Germinal center (tissue), 1 donor: ENCODE results near the gene GRXCR2.
A peak's percentile ranks its signal among the peaks of the same experiment; 100 is the strongest.

Source experiments
- DNase-seq: peaks from one replicate; pipeline ENCODE4 v3.0.0; 2012; ENCODE audit warnings: mixed read lengths, low spot score

Gene GRXCR2

GRCh38 chr5:145835848-145836239, 37.0 kb downstream of the GRXCR2 start:
- no peak for DNase-seq

DNA sequence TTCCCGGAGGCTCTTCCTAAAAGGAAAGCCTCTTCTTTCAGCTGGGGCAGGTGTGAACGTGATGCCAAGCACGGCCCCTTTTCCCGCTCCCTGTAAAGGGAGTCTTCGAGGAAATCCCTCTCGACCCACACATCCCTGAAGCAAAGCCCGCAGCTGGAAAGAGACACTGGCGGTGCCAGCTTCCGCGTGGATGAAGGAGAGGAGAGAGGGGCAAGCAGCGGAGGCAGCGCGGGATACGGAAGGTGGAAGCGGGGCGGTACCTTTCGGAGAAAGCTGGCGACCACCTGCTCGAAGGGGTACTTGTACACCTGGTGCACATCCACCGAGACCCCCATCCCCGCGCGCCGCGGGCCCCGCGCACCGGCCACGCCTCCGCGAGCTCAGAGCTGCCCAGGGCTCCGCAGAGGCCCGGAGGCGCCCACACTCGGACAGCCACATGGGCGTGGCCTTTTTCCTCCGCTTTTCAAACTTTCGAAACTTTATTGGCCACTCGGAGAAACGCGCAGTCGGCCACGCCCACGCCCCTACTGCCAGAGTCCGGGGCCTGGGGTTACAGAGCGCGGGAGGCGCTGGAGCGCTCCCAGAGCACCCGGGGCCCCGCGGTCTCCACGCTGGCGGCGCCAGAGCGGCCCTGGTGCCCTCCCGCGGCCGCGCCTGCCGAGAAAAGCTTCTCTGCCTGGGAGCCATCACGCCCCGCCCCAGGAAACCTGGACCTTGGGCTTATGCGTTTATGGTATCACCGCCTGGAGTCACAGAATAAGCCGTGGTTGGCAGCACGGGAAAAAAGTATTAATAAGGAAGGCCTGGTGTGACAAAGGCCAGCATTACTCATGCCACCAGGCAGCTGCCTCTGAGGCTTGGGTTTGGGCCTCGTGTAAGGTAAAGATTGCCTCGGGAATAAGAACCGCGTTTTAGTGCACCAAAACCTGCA, 37.6 kb downstream of the GRXCR2 start, which contains the start of gene PRELID2:
PRELID2 (minus strand) TSS at position 426 of the 931 bp plus-strand sequence; CDS start at position 335, 91 bp downstream.
- peak; percentile 54 for DNase-seq

DNA sequence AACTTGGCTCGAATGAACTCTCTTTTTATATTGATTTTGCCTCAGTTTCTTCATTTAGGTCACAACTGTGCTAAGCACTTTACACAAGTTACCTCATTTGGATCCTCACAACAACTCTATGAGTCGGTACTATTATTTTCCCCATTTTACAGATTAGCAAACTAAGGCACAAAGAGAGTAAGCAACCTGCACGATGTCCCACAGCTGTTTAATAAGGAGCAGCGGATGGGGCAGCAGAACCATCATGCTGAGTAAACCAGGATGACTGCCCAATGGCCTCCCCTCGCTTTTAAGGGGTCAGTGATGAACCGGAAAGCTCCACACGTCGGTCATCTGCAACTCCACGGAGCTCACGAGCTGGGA, 38.3 kb downstream of the GRXCR2 start:
- DNase-seq, result no peak

DNA sequence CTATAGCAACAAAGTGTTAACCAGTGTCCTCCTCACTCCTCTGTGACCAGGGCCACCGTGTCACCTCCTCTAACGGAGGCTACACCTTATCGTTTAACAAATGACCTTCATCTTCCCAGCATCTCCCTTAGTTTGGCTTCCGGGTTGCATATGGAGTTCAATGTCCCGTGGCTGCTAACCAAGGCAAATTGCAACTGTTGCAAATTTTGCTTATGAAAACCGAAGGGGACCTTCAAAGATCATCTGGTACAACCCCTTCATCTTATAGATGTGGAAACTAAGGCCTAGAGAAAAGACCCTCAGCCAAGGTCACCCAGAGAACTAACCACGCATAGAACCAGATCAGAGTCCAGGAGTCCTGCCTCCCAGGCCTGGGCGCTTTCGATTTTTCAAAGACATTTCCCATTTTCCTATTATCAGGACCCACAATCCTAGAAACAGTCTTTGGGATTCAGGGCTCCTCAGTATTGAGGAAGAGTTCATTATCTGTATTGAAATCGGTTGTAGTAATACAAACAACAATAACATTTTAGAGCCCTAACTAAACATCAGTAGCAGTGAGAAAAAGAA, 39.1 kb downstream of the GRXCR2 start:
- no peak for DNase-seq

DNA sequence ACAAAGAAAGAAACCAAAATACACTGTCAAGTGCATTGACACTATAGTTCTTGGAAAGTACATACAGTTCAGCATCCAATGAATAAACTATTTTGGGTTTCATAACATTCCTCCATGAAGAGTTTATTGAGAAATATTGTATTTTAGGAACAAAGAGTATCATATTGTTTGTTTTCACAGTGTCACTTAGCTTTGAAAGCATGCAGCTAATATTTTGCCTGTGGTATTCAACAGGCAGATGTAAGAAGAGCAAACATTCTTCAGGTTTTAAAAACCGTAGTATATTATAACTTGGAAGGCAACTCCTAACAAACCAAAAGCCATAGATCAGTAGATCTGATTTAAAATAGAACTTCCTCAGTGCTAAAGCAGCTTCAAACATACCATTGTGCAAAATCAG, 42.2 kb downstream of the GRXCR2 start:
- no peak for DNase-seq

DNA sequence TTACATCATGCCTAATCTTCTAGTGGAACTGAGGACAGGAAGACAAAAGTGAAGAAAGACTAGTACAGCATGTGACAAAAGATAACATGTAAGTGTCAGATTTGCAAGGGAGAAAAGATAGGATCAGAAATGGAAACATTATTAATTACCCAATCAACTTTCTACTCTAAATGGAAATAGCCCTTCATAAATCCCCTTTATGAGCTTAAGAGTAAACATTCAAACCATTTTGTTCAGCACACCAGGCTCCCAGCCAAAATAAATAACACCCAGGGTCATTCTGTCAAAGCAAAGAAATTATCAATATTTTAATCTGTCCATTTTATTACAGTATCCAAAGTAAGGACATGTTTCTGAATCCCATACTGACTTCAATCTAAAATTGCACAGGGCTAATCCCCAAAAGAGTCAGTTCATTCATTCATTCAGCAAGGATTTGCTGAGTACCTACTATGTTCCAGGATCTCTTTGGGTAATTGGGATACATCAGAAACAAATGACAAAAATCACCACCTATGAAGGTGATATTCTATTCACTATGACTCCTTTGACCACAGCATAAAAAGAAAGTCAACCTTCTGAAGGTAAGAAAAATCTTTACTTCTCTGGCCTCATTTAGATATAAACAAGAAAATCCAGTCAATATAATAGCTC, 43.0 kb downstream of the GRXCR2 start:
- DNase-seq, result no peak

- DNase-seq, result no peak
Measured at GRCh38 chr5:145826895-145827674, 45.7 kb downstream of the GRXCR2 start.

- peak; percentile 8 for DNase-seq
Measured at GRCh38 chr5:145825751-145826180, 47.0 kb downstream of the GRXCR2 start.

DNA sequence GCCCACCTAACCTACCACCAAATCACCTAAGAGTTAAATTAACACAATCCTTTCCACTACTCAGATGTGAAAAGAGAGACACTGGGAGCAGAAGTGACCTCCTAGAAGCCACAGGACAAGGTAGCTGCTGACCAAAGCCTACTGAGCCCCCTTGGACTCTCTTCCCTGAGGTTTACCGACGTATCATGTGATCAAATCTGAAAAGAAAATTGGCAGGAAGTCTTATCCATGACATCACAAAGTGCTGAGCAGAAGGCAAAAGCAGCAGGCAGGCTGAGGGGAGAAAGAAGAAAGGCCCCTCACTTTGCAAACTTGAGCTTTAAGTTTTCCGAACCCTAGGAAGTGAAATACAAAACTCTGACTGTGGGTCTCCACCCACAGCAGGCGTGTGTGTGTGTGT, 48.8 kb downstream of the GRXCR2 start:
- DNase-seq, result no peak

DNA sequence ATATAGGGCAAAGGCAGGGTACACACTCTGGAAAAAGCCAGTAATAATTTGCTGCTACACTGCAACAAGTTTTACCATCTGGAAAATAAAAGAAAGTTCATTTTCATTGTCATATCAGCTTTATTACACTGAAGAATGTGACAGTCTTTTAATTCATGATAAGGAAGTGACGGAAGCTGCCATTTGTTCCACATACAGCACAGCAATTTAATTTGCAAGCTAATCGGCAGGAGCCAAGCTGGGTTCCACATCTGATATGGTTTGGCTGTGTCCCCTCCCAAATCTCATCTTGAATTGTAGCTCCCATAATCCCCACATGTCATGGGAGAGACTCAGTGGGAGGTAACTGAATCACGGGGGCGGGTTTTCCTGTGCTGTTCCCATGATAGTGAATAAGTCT, 54.2 kb downstream of the GRXCR2 start:
- DNase-seq, result no peak

DNA sequence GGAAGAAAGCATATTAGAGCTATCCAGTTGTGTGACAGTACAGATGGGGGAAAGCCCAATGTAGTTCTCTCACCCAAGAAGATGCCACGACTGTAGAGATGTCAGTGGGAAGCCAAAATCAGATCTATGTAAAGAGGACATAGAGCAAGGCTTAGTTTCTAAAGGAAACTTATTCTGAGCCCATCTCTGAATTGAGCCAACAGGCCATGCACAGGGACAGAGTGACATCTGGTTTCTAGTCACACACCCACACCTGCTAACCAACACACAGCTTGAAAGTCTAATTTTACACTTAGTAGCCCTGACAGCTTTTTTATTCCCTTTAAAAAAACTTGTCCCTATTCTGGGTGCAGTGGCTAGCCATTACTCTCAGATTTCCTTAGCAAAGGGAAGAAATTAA, 59.9 kb downstream of the GRXCR2 start:
- DNase-seq, result no peak

GRCh38 chr5:145811834-145812625, 60.8 kb downstream of the GRXCR2 start:
- DNase-seq, result no peak
